Measurements from ENCODE around the gene LNX2. TPM values are rescaled to one million over a fixed set of nuclear protein-coding genes. Genes with fewer than 3 reads are reported as not detected.
A peak's percentile ranks its signal among the peaks of the same experiment; 100 is the strongest.

Gene LNX2
- total RNA-seq = 4.7 and 9.0 TPM in 2 replicates

- H3K4me3 ChIP-seq (ENCODE audit: low read depth, low read length) = peak within 1 kb of the TSS; percentile 90
- DNase-seq (ENCODE audit: low read depth) = no peak
- no peak for TF ChIP-seq CTCF (conservative IDR thresholded peaks at IDR 0.05; ENCODE audit: low read depth, low read length)
These were observed at the start of gene LNX2 for GRCh38 chr13:27620377-27621115. TSS of gene LNX2 (minus strand) at chr13:27620529. CDS start at chr13:27581703, 38,826 bp downstream.

- DNase-seq (ENCODE audit: low read depth) = no peak
- TF ChIP-seq CTCF (conservative IDR thresholded peaks at IDR 0.05; ENCODE audit: low read depth, low read length) = no peak
- no peak overlapping the region for H3K4me3 ChIP-seq (ENCODE audit: low read depth, low read length)
These were observed 47.6 kb upstream of the LNX2 start for GRCh38 chr13:27667946-27668345.

GRCh38 chr13:27666951-27667350, 46.6 kb upstream of the LNX2 start:
- TF ChIP-seq CTCF (conservative IDR thresholded peaks at IDR 0.05; ENCODE audit: low read depth, low read length) = no peak
- no peak for DNase-seq (ENCODE audit: low read depth)
- no peak overlapping the region for H3K4me3 ChIP-seq (ENCODE audit: low read depth, low read length)

GRCh38 chr13:27665761-27666160, 45.4 kb upstream of the LNX2 start:
- DNase-seq (ENCODE audit: low read depth) = no peak
- no peak for TF ChIP-seq CTCF (conservative IDR thresholded peaks at IDR 0.05; ENCODE audit: low read depth, low read length)
- H3K4me3 ChIP-seq (ENCODE audit: low read depth, low read length) = no peak overlapping the region

GRCh38 chr13:27665333-27665732, 45.0 kb upstream of the LNX2 start:
- TF ChIP-seq CTCF (conservative IDR thresholded peaks at IDR 0.05; ENCODE audit: low read depth, low read length) = peak; percentile 49
- DNase-seq (ENCODE audit: low read depth) = no peak
- H3K4me3 ChIP-seq (ENCODE audit: low read depth, low read length) = no peak overlapping the region

- no peak for DNase-seq (ENCODE audit: low read depth)
- H3K4me3 ChIP-seq (ENCODE audit: low read depth, low read length) = no peak overlapping the region
- TF ChIP-seq CTCF (conservative IDR thresholded peaks at IDR 0.05; ENCODE audit: low read depth, low read length) = no peak
These were observed 43.6 kb upstream of the LNX2 start for GRCh38 chr13:27663947-27664346.

All from epithelial cell of proximal tubule (primary cell).